ENCODE measurements around the gene FNIP2.

- TF ChIP-seq FOXA1 (IDR thresholded peaks at IDR 0.05) (no peak), REST (IDR thresholded peaks at IDR 0.05) (no peak), CTCF (IDR thresholded peaks at IDR 0.05; ENCODE audit: low read depth, low read length, missing input control) (no peak), ATF3 (IDR thresholded peaks at IDR 0.05) (no peak), RAD21 (IDR thresholded peaks at IDR 0.05) (no peak), TAF1 (conservative IDR thresholded peaks at IDR 0.05) (no peak), MAX (IDR thresholded peaks at IDR 0.05) (no peak)
These were observed 68.1 kb downstream of the FNIP2 start for GRCh38 chr4:158836828-158837449.

All from liver (tissue), 3 donors.